Right lung (tissue), 5 donors: ENCODE results near the gene GLDC. TPM values are rescaled to one million over a fixed set of nuclear protein-coding genes. Genes with fewer than 3 reads are reported as not detected.
"Not testable (repeated sequence)": the region's sequence is repeated elsewhere in the genome, so short reads cannot be mapped to it uniquely, and the experiment has no call there.

Experiments
- DNase-seq, 2 donors: peaks; one replicate each; pipeline ENCODE4 v3.0.0-alpha.2; 2013
- polyA plus RNA-seq, 5 donors: library from polyadenylated mRNA; unstranded; fragments of 120-200 nt; gene quantifications; one replicate each; pipeline versions ENCODE4 v1.2.1 to v1.2.3, GENCODE V29; 2013; ENCODE audit warnings: inconsistent platforms in 1 of 5, low replicate concordance in 1 of 5; ENCODE audit not compliant: insufficient read length in 5 of 5, insufficient read depth in 1 of 5

The GLDC gene
- polyA plus RNA-seq, 5 donors: 2.2 to 7.0 (median 3.8) TPM

DNA sequence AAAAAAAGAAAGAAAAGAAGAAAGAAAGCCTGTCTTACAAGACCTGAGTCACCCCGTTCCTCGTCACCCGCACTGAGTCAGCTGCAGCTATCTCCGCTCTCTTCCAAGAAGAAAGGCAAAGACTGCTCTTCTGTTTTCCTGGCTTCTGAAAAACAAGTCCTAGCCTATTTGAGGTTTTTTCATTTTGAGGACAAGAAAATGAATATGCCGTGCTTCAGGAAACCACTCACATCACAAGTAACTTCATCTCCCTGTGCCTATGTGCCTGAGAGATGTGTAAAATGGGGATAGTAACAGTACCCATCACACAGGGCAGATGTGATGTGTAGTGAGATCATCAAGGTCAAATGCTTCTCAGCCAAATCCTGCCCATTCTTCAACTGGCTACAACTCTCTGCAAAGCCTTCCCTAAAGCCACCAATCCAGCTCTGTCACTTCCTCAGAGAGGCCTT is 78.4 kb downstream of the GLDC start:
- DNase-seq: no peak

DNA sequence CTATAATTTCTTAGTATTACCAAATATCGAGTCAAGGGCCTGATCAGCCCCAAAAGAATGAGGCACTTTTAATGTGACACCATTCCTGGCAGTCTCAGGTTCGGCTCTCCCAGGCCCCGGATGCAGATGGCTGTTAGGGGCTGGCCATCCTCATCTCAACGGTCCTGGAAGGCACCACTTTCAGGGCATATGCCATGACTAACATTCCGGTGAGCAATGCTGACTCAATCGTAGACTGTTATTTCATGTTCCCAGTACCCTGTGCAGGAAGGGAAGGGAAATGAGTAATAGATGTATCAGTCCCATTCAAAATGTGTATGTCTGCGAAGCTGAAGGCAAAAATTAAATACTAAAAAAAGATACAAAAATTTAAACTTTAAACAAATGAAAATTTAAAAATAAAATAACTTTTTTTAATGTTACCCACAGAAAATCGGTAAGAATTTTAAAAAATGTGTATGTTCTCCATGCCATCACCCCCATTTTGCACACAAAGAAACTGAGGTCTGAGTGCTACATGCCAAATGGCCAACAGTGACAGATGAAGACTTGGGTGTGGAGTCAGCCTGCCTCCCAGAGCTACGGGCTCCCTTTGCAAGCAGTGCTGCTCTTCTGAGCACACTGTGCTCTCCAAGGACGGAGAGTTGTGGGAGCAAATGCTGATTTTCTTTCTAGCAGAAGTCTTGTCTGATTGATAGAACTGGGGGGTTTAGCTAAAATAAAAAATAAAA is 79.0 kb downstream of the GLDC start:
- DNase-seq: no peak

GRCh38 chr9:6565312-6565711 is 80.2 kb downstream of the GLDC start:
- no peak for DNase-seq

GRCh38 chr9:6564868-6565267 is 80.7 kb downstream of the GLDC start:
- no peak for DNase-seq

DNA sequence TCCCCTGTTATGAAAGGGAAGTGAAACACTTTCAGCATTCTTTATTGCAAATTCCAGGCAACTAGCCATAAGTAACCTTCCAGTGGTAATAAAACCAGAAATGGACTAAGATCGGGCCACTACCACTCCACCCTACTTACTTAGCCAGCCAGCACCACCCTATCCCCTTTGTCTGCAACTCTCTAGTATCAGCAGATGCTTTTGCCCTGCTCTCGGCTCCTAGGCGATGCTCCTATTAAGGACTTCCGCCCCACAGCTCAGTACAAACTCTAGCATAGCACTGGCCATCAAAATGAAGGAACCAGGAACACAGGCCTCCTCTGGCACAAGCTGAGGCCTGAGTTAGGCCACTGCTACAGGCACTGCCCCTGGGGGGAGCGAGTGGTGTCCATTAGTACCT is 81.2 kb downstream of the GLDC start:
- no peak for DNase-seq

DNA sequence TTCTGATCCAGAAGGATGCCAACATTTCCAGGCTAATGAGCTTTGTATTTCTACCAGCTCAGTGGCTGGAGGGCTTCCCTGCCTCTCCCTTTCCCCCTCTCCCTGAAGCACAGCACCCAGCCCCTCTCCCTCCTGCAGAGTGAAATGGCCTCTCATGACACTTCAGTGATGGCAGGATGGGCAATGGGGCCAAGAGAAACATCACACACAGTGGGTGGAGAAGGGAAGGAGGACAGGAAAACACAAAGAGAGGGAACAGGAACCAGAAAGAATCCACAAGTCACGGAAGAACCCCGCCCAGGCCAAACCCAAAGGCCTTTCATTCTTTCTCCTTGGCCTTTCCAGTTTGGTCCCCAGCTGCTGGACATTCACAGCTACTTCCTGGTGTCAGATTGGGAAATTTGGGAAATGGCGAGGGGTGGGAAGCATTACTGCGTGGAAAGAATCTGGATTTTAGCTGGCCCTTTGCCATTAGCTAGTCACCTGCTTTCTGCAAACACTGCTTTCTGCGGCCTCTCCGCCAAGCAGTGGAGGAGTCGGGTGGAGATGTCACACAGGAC is 82.6 kb downstream of the GLDC start:
- no peak for DNase-seq

- no peak for DNase-seq
These were observed 83.3 kb downstream of the GLDC start for GRCh38 chr9:6562201-6562600.

DNA sequence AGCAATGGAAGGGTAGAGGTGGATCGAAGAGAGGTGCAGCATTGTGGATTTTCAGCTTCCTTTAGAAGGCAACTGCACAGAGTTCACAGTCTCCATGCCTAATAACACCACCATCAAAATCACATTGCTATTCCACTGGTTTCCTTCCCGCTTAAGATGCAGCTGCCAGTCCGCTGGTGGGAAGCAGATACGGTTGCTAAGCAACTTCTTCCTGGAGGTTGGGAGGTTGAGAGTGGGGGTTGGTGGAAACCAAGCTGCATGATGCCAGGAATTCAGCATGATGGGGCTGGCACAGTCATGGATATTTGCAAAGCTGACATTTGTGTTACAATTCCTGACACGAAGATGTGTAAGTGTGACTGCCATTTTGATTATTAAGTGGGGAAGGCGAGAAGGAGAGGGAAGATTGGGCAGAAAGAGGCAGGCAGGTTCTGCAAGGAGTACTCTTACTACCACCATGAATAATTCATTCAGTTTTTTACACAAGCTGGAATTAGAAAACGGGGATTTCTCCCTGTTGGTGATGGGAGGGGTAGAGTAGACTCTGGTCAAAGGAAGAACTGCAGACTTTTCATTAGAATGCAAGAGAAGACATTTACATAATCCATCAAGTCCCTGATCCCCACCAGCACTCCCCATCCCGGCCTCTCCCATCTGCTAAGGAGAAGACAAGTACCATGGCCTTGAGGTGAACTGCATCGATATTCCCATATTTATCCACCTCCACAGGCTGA is 87.5 kb downstream of the GLDC start:
- no peak for DNase-seq

- DNase-seq: no peak
These were observed 91.7 kb downstream of the GLDC start for GRCh38 chr9:6553866-6554265.

DNA sequence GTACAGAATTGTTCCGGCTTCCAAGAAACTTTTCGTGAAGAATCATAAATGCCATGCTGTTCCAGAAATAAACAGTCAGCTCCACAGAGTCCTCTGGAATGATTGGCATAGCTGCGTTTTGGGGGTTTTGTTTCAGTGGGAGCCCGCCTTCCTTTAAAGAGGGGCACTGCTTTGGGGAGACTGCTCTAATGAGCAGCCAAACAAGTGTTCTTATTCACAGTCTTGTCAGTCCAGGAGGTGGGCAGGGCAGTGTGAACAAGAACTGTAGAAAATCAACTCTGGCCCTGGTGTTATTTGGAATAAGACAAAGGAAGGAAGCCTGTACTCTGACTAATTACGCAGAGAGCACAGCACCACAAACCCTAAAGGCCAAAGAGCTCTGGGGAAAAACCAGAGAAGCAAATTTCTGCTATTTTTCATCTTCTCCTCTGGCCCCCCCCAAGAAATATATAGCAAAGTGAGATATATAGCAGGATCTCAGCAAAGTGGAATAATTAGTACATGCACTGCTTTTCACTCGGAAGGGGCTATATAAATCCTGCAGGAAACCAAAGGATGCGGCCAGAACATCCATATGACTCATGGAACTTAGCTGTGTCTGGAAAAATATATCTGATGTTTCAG is 92.9 kb downstream of the GLDC start:
- DNase-seq: no peak

GRCh38 chr9:6552033-6552432 is 93.5 kb downstream of the GLDC start:
- DNase-seq: no peak

DNA sequence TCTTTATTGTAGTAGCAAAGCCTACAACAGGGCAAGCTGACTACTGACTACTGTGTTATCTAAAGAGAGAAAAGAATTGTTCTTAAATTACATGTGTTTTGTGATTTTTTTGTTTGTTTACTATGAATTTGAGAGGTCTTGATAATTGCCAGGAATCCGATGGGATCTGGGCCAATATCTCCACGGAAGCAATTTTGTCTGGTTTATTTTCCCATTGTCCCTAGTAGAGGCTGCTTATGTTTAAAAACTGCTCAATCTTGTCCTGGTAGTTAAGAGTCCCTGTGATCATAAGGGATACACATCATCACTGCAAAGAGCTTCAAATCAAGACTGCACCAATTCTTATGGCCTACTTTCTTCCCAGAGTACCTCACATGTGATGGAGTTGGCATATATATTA is 94.4 kb downstream of the GLDC start:
- DNase-seq: no peak

GRCh38 chr9:6549106-6549800 is 96.3 kb downstream of the GLDC start:
- no peak for DNase-seq

DNA sequence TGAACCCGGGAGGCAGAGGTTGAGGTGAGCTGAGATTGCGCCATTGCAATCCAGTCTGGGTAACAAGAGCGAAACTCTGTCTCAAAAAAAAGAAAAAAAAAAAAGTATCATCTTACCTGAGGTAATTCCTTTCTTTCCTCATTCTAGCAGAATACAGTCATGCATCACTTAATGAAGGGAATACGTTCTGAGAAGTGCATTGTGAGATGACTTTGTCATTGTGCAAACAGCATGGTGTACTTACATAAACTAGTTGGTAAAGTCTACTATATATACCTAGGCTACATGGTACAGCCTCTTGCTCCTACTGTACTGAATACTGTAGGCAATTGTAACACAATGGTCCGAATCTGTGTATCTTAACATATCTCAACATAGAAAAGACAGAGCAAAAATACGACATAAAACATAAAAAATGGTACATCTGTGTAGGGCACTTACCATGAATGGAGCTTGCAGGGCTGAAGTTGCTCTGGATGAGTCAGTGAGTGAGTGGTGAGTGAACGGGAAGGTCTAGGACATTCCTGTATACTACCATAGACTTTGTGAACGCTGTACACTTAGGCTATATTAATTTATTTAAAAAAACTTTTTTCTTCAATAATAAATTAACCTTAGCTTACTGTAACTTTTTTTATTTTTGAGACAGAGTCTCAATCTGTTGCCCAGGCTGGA is 100.4 kb downstream of the GLDC start:
- no peak for DNase-seq

GRCh38 chr9:6543204-6543603 is 102.3 kb downstream of the GLDC start:
- DNase-seq: no peak

- not testable (repeated sequence) for DNase-seq
These were observed 102.9 kb downstream of the GLDC start for GRCh38 chr9:6542617-6543016.

DNA sequence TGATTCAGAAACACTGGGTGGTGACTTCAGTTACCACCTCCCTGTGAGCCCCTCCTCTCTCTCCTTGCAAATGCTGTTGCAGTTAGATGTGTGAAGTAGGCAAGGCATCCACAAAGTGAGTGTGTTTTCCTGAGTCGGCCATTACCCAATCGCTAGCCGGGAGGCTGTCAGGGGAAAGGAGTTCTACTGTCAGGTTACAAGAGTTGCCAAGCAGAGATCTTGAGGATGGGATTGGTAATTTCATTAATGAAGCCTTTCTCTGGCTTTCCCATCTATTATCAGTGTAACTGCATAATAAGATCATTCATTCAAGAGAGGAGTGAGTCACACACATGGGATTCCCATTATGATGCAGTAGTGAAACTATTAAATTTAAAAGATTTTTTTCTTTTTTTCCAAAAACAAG is 106.9 kb downstream of the GLDC start:
- no peak for DNase-seq

DNA sequence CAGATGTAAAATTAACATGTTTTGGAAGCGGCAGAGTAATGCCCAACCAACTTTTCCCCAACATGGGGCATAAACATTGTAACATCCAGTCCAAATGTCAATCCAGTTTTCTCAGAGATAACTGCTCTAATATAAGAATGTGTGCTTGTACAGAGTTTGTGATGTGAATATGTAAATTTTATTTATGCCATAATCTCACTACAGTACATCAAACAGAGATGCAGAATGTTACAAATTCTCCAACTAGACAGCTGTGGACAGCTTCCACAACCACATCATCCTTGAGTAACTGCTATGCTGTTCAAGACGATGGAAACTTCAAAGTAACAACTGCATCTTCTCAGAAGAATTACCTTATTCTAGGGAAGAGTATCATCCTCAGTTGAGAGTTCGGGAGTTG is 109.9 kb downstream of the GLDC start:
- DNase-seq: no peak

DNA sequence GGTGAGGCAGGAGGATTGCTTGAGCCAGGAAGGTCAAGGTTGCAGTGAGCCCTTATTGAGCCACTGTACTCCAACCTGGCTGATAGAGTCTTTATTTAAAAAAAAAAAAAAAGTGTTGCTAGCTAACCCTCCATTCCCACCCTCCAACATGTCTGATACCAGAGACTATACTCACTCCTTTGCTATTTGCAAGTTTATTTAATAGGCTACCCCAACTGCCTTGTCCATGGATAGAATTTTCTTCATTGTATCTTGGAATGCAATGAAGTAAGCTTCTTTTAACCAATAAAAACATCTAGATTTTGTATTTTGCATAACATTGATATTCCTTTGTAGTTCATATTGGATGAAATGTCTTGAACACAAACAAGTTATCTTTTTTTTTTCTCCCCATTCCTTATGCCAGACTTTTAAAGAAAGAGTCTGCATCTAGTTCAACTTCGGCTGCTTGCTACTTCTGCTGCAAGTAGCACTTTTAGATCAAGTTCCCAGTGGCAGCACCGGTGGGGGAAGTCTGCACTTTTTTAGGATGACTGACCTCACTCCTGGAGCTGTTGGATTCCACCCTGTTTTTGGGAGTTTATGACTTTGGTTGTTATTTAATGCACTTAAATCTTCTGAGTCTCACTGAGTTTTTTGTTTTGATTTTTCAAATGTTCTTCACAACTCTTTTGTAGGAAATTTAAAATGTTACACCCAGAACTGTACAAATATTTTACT is 120.0 kb downstream of the GLDC start:
- no peak for DNase-seq

GRCh38 chr9:6522263-6522662 is 123.3 kb downstream of the GLDC start:
- DNase-seq: no peak
